Activated naive CD4-positive, alpha-beta T cell treated with anti-CD3 and anti-CD28 coated beads, Interleukin-2, amount 50 U/mL, for 24 hours (primary cell): ENCODE data around the gene SEC14L1.
"Not testable (repeated sequence)": the region's sequence is repeated elsewhere in the genome, so short reads cannot be mapped to it uniquely, and the experiment has no call there.

ENCODE experiments used
- H3K27ac Mint-ChIP-seq: one replicate; pipeline ENCODE4 v1.8.0; 2021; ENCODE audit warnings: mild to moderate bottlenecking, mixed read lengths
- H3K27me3 Mint-ChIP-seq: one replicate; pipeline ENCODE4 v1.8.0; 2021; ENCODE audit warnings: mixed read lengths
- H3K36me3 Mint-ChIP-seq: one replicate; pipeline ENCODE4 v1.8.0; 2021; ENCODE audit warnings: mixed read lengths
- H3K4me1 Mint-ChIP-seq: one replicate; pipeline ENCODE4 v1.8.0; 2021; ENCODE audit warnings: mixed read lengths
- H3K4me3 Mint-ChIP-seq: one replicate; pipeline ENCODE4 v1.8.0; 2021; ENCODE audit warnings: mild to moderate bottlenecking, mixed read lengths
- H3K9me3 Mint-ChIP-seq: one replicate; pipeline ENCODE4 v1.8.0; 2021; ENCODE audit warnings: mixed read lengths

SEC14L1 gene

DNA sequence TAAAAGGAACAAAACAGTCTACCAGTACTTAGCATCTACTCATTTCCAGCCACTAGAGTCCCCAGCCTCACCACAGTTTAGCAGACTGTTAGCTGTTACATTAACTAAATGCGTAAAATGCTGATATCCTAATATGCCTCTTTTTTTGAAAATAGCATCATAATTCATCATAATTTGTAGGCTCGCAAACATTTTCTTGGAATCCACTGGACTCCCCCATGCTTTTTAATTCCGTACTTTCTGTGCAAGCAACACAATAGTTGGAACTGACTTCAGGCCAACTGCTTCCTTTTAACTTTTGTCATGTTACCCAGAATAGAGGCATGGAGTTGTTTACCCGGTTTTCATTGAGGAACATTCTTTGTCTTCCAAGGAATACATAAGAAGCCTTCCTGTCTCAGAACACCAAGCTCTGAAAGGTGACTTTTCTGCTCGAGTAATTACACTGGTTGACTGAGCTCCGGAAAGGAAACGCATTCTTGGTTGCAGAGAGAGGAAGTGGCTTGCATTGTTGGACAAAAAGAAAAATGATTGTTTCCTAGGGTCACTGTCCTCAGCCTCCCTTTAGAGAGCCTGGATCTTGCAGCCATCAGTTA, 30.9 kb upstream of the SEC14L1 start:
- Mint-ChIP-seq H3K27ac (no peak overlapping the region), H3K4me3 (peak overlapping the region; percentile 5)

DNA sequence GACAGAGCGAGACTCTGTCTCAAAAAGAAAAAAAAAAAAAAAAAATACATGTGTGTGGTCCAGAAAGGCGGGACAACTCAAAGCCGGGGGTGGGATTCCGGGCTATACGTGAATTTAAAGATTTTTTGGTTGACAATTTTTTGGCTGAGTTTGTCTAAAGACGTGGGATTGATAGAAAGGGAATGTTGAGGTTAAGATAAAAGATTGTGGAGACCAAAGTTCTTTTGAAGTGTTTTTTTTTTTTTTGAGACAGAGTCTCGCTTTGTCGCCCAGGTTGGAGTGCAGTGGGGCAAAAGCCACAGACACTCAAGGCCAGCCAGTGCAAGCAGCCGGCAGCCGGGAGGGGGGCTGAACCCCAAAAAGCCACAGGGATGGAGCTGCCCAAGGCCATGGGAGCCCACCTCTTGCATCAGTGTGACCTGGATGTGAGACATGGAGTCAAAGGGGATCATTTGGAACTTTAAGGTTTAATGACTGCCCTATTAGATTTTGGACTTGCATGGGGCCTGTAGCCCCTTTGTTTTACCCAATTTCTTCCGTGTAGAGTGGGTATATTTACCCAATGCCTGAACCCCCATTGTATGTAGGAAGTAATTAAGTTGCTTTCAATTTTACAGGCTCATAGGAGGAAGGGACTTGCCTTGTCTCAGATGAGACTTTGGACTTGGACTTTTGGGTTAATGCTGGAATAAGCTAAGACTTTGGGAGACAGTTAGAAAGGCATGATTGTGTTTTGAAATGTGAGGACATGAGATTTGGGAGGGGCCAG, 29.4 kb upstream of the SEC14L1 start:
- not testable (repeated sequence) for H3K36me3 Mint-ChIP-seq, H3K9me3 Mint-ChIP-seq, H3K4me3 Mint-ChIP-seq, H3K27me3 Mint-ChIP-seq, H3K27ac Mint-ChIP-seq
- H3K4me1 Mint-ChIP-seq: peaks cover 27% of the 10 kb centered on the region

More for the DNA sequence above, 30.9 kb upstream of the SEC14L1 start:
- H3K36me3 Mint-ChIP-seq: no peaks in the 10 kb centered on the region
- H3K9me3 Mint-ChIP-seq: no peaks in the 10 kb centered on the region
- peaks cover 27% of the 10 kb centered on the region for H3K4me1 Mint-ChIP-seq
- no peaks in the 10 kb centered on the region for H3K27me3 Mint-ChIP-seq

DNA sequence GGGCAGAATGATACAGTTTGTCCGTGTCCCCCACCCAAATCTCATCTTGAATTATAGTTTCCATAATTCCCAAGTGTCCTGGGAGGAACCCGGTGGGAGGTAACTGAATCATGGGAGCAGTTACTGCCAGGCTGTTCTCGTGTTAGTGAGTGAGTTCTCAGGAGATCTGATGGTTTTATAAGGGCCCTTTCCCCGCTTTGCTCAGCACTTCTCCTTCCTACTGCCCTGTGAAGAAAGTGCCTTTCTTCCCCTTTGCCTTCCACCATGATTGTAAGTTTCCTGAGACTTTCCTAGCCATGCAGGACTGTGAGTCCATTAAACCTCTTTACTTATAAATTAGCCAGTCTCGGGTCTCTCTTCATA, 28.9 kb upstream of the SEC14L1 start:
- no peaks in the 10 kb centered on the region for H3K36me3 Mint-ChIP-seq
- no peak overlapping the region for H3K4me3 Mint-ChIP-seq
- peaks cover 24% of the 10 kb centered on the region for H3K4me1 Mint-ChIP-seq
- H3K9me3 Mint-ChIP-seq: no peaks in the 10 kb centered on the region
- H3K27ac Mint-ChIP-seq: no peak overlapping the region
- H3K27me3 Mint-ChIP-seq: no peaks in the 10 kb centered on the region

DNA sequence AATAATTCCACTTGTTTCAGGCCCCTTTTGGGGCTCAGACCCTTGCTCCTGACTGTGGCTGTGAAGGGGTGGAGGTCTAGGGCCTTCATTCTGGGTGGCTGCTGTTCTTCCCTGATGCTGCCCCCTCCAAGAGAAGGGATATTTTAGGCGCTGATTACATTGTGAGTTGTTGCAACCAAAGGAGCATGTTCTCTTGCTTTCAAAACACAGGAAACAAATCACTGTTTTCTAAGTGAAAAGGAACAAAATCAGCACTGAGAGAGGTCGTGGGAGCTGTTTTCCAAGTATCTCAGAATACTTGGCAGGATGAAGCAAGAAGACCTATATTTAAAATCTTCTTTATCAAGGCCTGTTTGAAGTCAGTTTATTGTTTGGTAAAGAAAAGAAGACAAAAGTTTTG, 25.3 kb upstream of the SEC14L1 start:
- H3K4me1 Mint-ChIP-seq: peaks cover 10% of the 10 kb centered on the region

DNA sequence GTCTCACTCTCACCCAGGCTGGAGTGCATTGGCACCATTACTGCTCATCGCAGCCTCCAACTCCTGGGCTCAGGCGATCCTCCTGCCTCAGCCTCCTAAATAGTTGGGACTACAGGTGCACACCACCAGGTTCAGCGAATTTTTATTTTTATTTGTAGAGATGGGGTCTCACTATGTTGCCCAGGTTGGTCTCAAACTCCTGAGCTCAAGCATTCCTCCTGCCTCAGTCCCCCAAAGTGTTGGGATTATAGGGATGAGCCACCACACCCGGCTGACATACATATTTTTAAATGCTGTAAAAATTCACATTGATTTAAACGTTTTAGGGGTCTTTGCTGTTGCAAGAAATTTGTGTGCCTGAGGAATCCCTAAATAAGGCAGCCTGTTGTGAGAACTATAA, 24.8 kb upstream of the SEC14L1 start:
- no peaks in the 10 kb centered on the region for H3K36me3 Mint-ChIP-seq
- no peak overlapping the region for H3K4me3 Mint-ChIP-seq
- H3K27ac Mint-ChIP-seq: no peak overlapping the region
- H3K27me3 Mint-ChIP-seq: no peaks in the 10 kb centered on the region
- H3K9me3 Mint-ChIP-seq: no peaks in the 10 kb centered on the region
- peaks cover 10% of the 10 kb centered on the region for H3K4me1 Mint-ChIP-seq

More for the DNA sequence above, 25.3 kb upstream of the SEC14L1 start:
- Mint-ChIP-seq H3K27ac (no peak overlapping the region), H3K36me3 (no peaks in the 10 kb centered on the region), H3K9me3 (no peaks in the 10 kb centered on the region), H3K27me3 (no peaks in the 10 kb centered on the region), H3K4me3 (no peak overlapping the region)

DNA sequence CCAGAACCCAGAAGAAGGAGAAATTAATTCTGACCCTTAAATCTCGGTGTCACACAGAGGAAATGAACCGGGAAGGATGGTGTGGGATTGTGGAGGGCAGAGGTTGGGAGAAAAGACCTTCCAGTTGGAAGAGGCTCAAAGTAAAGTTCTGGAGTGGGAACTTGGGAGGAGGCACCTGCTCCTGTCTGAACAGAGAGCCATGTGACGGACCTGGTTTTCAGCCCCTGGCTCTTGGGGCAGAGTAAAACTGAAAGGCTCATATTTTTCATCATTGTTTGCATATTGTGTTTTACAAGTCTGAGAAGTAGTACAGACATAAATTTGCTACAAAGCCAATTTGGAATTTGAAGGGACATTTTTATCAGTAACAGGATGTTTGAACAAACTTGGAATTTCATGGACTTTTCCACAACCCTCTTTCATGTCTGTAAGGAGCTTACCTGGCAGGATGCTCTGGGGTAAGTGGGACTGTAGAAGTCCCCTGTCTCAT, 24.4 kb upstream of the SEC14L1 start:
- Mint-ChIP-seq H3K4me3 (no peak overlapping the region), H3K36me3 (no peaks in the 10 kb centered on the region), H3K4me1 (peaks cover 5% of the 10 kb centered on the region), H3K27me3 (no peaks in the 10 kb centered on the region), H3K9me3 (no peaks in the 10 kb centered on the region), H3K27ac (no peak overlapping the region)

DNA sequence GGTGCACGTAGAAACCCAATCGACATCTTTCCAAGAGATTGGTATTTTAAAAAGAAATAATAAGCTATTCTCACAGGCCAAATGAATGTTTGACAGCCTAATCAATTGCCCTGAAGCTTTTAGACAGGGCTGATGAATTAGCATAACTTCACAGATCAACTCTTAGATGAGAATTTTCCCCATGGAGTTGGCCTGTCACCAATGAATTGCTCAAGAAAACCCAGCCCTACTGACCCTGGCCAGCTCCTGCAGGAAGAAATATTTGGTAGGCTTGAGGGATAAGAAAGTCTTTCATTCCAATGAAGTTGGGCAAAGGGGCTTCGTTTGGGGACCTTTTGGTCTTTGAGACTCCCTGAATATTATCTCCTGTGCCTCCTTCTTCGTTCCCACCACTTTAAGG, 23.4 kb upstream of the SEC14L1 start:
- Mint-ChIP-seq H3K27me3 (no peaks in the 10 kb centered on the region), H3K9me3 (no peaks in the 10 kb centered on the region), H3K4me3 (no peak overlapping the region), H3K27ac (no peak overlapping the region), H3K4me1 (peaks cover 4% of the 10 kb centered on the region), H3K36me3 (no peaks in the 10 kb centered on the region)

DNA sequence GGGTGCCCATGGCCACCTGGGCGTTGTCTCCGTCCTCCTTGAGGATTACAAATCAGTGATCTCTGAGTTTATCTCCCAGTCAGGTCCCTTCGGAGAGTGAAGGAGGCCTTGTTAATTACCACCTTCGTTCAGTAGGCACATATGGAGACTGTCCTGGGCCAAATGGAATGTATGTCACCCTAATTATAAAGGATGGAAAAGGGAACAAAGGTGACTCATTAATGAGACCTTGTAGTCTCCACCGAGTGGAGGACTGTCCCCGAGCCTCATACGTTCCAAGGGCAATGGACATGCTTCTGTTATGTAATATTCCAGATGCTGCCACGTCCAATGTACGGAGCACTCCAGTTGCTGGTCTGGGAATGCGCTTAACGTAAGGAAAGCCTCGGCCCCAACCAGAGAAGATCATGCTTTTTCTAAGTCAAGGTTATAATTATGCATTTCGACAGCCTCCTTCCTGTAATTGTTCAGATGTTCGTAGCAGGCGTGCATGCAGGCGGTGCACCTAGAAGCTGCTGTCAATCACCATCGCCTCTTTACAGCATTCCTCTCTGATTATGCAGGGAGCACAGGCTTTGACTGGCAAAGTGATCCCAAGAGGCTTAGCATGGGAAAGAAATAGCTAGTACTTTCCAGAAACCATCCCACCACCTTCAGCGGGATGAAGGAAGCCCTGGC, 22.4 kb upstream of the SEC14L1 start:
- no peaks in the 10 kb centered on the region for H3K9me3 Mint-ChIP-seq

DNA sequence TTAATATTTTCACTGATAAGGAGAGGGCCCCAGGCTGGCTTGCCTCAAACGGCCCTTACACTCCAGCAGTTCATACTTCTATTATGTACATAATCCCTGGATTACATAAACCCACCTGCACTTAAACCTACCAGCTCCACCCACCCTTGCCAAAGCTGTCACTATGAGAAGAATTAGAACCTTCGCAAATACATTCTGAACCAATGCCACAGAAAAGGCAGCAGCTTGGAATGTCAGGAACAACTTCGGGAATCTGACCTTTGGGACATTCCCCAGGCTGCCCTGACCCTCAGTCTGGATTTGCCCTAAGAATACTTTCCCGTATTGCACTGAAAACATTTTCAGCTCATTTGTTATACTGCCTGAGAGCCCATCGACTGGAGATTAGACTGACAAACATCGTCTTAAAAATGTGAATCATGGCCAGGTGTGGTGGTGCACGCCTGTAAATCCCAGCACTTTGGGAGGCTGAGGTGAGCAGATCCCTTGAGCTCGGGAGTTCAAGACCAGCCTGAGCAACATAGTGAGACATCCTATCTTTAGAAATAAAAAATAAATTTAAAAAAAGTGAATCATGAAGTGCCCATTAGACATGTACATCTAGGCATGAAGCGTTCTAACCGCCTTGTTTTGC, 21.0 kb upstream of the SEC14L1 start:
- H3K4me3 Mint-ChIP-seq: no peak overlapping the region
- peaks cover 11% of the 10 kb centered on the region for H3K4me1 Mint-ChIP-seq
- peak overlapping the region; percentile 30 for H3K27ac Mint-ChIP-seq
- H3K9me3 Mint-ChIP-seq: no peaks in the 10 kb centered on the region
- H3K27me3 Mint-ChIP-seq: no peaks in the 10 kb centered on the region
- no peaks in the 10 kb centered on the region for H3K36me3 Mint-ChIP-seq

More for the DNA sequence above, 22.4 kb upstream of the SEC14L1 start:
- peaks cover 8% of the 10 kb centered on the region for H3K4me1 Mint-ChIP-seq
- H3K4me3 Mint-ChIP-seq: no peak overlapping the region
- no peaks in the 10 kb centered on the region for H3K36me3 Mint-ChIP-seq
- H3K27me3 Mint-ChIP-seq: no peaks in the 10 kb centered on the region
- no peak overlapping the region for H3K27ac Mint-ChIP-seq

DNA sequence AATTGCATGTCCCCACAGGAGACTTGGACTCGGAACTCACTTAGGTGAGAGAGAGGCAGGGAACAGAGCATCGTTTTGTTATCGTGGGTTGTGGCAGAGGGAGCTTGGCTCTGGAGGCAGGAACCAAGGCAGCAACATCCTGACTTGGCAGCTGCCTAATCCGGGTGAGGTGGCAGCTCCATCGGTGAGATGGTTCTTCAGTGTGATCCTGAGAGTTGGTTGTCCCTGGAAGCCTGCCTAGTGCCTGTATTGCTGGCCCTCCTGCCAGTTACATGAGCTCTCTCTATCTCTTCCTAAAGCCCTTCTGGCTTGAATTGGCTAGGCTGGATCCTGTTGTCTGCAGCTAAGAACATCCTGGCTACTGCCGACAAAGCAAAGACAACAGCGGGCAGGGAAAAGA, 19.9 kb upstream of the SEC14L1 start:
- Mint-ChIP-seq H3K27me3 (no peaks in the 10 kb centered on the region), H3K4me3 (no peak overlapping the region), H3K27ac (no peak overlapping the region), H3K4me1 (peaks cover 11% of the 10 kb centered on the region), H3K36me3 (no peaks in the 10 kb centered on the region), H3K9me3 (no peaks in the 10 kb centered on the region)

DNA sequence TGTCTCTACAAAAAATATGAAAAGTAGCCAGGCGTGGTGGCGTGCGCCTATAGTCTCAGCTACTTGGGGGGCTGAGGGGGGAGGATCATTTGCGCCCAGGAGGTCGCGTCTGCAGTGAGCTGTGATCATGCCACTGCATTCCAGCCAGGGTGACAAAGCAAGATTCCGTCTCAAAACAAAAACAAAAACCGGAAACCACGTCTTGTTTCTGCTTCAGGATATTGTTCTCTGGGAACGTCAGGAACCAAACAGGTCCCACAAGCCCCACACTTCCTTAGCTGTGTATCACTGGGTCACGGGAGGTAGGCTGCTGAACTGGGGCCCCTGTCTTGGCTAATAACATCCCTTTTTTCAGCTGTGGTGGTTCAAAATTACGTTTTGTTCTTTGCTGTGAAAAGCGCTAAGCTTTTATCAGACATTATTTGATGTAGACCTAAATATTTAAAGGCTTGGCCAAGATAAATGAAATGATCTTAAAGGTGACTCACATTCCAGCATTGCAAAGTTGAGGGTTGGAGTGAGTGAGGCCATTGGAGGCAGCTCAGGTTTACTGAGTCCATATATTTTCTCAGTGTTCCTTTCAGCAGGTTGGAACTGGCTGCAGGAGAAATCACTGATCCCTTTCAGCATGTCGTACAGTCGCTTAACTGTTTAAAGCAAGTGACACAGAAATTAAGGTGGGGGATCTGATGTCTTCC, 16.4 kb upstream of the SEC14L1 start:
- Mint-ChIP-seq H3K4me1 (peaks cover 30% of the 10 kb centered on the region), H3K9me3 (no peaks in the 10 kb centered on the region), H3K4me3 (no peak overlapping the region), H3K27me3 (no peaks in the 10 kb centered on the region), H3K36me3 (no peaks in the 10 kb centered on the region), H3K27ac (no peak overlapping the region)

DNA sequence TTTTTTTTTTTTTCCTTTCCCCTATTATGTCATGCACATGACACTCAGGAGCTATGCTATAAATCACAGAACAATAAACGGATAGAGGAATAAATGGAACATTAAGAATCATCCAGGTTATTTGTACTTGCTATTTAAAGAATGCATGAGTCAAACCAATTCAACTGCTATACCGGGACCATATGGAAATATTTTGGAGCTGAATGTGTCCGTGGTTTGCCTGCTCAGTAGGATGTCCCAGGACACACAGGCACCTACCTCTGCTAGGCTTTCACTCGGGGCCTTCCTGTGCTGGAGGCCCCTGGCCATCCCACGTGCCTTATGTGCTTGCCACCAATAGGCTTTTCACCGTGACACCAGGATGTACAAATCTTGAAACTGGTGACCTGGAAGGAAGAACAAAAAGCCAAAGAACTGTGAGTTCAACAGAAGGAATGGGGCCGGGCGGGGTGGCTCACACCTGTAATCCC, 15.3 kb upstream of the SEC14L1 start:
- no peaks in the 10 kb centered on the region for H3K9me3 Mint-ChIP-seq
- no peaks in the 10 kb centered on the region for H3K27me3 Mint-ChIP-seq
- no peak overlapping the region for H3K4me3 Mint-ChIP-seq
- H3K27ac Mint-ChIP-seq: no peak overlapping the region
- no peaks in the 10 kb centered on the region for H3K36me3 Mint-ChIP-seq
- H3K4me1 Mint-ChIP-seq: peaks cover 34% of the 10 kb centered on the region

DNA sequence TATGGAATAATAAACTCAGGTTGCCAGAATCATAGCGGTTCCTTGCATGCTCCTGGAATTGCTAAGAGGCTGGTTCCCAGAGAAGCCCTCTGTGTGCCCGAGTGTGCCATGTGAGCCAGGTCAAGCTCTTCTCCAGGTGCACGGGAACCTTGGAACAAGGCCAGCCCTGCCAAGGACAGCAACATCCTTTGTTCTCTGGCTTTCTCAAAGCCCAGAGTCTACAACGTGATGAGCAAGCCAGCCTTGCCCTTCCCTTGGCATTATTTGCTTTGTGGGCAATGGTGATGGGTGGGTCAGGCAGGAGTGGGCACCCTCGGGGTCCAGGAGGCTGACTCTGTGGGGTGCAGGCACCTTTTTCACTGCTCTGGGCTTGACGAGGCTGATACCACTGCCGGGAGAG, 14.2 kb upstream of the SEC14L1 start:
- peaks cover 34% of the 10 kb centered on the region for H3K4me1 Mint-ChIP-seq
- H3K4me3 Mint-ChIP-seq: no peak overlapping the region
- no peaks in the 10 kb centered on the region for H3K36me3 Mint-ChIP-seq
- H3K27ac Mint-ChIP-seq: no peak overlapping the region
- no peaks in the 10 kb centered on the region for H3K9me3 Mint-ChIP-seq
- H3K27me3 Mint-ChIP-seq: no peaks in the 10 kb centered on the region

DNA sequence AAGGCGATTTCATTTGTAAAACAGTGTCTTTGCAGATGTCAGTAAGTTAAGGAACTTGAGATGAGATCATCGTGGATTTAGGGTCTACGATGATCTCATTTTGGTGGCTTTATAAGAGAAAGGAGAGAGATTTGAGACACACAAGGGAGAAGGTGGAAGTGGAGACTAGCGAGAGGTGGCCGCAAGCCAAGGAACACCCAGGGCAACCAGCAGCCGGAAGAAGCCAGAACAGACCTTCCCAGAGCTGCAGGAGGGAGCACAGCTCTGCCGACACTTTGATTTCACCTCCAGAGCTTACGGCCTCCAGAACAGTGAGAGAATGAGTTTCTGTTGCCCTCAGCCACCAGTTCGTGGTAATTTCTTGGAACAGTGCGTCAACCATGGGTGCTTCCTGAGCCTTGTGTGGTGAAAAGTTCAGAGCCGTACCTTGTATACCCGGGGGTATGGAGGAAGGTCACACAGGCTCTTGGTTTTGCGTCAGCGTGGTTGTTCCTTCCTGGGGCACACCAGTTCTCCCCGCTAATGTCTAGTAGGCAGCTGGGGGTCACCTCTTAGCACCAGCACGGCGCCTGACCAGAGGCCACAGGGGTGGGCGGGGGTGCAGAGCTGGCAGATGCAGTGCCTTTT, 12.9 kb upstream of the SEC14L1 start:
- Mint-ChIP-seq H3K27ac (peak overlapping the region; percentile 82), H3K4me3 (peak overlapping the region; percentile 73), H3K4me1 (peaks cover 26% of the 10 kb centered on the region), H3K36me3 (no peaks in the 10 kb centered on the region), H3K9me3 (no peaks in the 10 kb centered on the region), H3K27me3 (no peaks in the 10 kb centered on the region)
